GM12801 (cell line): ENCODE data around the gene KRT2.

Source experiments
- CTCF ChIP-seq: IDR thresholded peaks from one replicate; pipeline ENCODE4 v1.5.1; 2011; ENCODE audit warnings: control low read depth; ENCODE audit not compliant: insufficient read length; ENCODE audit errors: extremely low read depth

The KRT2 gene

DNA sequence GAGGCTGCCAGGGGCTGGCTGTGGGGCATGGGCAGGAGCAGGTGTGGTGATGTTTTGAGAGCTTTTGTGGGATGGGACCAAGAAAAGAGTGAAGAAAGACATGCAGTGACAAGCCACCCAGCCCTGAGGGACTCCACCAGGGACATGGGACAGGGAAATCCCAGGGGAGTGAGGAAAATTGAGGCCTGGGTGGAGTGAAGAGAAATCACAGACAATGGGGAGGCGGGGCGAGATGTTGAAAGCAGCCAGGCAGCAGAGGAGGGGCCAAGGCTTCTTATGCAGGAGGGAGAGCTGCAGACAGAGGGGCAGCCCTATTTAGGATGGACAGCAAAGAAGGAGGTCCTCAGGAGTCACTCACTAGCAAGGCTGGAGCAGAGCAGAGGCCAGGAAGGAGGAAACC lies 32.4 kb upstream of the KRT2 start:
- no peak for TF ChIP-seq CTCF

GRCh38 chr12:52683575-52684300 lies 31.7 kb upstream of the KRT2 start:
- no peak for TF ChIP-seq CTCF

DNA sequence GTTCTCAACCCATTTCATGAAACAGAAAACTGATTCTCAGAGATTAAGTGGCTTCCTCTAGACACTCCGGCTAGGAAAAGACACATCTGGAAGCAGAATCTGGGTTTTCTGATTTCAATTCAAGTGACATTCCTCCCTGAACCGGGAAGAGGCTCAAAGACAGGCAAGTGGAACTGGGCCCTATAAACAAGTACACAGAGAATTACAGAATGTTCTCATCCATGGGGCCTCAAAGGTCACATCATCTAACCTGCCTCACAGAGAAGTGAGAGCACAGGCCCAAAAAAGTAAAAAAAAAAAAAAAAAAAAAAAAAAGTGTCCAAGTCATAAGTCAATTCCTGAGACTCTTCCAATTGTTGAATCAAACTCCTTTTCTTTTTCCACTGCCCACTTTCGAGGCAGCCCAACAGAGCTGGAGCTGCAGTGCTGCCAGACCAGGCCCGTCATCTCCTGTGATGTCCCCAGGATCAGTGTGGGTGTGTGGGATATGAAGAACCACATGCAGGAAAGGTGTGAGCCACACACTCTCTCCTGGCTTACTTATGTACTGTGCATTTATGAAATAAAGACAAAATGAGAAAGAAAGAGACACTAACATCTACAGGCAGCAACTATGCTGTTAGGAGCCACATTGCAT lies 31.0 kb upstream of the KRT2 start:
- TF ChIP-seq CTCF: no peak

DNA sequence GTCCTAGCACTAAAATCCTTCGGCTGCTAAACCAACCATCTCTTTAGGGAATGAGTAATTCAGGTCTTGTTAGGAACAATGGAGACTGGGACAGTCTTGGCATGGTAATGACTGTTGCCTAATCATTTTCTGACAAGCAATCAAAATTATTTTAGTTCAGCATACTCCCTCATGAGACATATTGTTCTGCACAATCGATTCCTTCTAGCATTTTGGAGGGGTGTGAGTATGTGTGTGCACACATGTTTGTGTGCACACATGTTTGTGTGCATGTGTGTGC lies 30.3 kb upstream of the KRT2 start:
- no peak for TF ChIP-seq CTCF

DNA sequence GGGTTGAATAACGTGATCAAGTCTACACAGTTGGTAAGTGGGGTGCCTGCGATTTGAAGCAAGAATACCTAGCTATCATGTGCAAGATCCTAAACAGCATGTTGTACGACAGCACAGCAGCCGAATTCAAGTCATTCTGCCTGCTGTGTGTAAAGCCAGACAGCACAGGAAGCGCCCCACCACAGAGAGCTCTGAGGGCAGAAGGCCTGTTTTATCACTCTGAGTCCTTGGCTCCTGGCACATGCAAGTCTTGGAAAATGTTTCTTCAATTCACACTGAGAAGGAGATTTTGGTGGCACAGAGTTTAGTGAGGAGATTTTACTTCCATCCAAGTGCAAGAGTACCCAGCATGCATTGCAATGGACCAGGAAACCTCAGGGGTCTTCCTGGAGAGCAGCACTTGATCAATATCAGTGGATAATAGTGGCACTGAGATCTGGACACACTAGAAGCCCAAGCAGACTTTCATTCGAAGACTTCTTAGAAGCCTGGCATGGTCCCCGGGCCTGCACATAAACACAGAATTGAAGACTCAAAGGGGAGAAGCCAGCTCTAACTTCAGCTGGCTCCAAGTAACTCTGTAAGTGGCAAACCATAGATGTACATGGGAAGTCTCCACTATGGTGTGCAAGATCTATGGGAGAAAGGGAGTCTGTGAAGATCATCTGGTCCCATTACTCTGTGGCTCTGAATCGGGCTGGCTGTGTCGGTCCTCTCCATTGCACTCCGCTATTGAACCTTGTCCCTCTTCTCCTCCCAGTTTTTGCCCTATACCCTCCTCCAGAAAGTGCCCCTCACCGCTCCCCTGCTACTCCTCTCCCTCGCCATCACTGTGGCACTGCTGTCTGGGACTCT lies 29.7 kb upstream of the KRT2 start:
- no peak for TF ChIP-seq CTCF

GRCh38 chr12:52680363-52680762 lies 28.4 kb upstream of the KRT2 start, which contains the start of gene KRT1:
KRT1 (minus strand) TSS chr12:52680407; CDS start chr12:52680348, 59 bp downstream.
- no peak for TF ChIP-seq CTCF

DNA sequence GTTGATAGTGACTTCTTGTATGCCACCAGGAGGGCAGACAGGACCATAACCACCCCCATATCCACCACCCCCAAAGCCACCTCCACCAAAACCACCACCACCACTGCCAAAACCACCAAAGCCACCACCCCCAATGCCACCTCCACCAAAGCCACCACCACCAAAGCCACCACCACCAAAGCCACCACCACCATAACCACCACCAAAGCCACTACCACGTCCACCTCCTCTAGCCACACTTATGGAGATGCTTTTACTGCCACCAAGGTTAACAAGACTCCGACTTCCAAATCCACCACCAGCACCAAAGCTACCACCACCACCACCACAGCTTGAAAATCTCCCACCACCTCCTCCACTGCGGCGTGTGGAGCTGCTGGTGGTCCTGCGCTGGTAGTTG lies 27.9 kb upstream of the KRT2 start:
- TF ChIP-seq CTCF: no peak
